Gastroesophageal sphincter (tissue), 3 donors: ENCODE results near the gene ASF1A.

Experiments
- CTCF ChIP-seq, 4 experiments: fragments of 200-600 bp in 2 of 4; fragments of 450-650 bp in 2 of 4; sonication (generic) in 1 of 4; IDR thresholded peaks; one replicate each; pipeline ENCODE4 v1.5.1; 2017 to 2019; ENCODE audit warnings: antibody characterized with exemption in 4 of 4, mild to moderate bottlenecking in 2 of 4, moderate library complexity in 2 of 4
- POLR2AphosphoS5 ChIP-seq: sonication (generic); formaldehyde crosslinking; IDR thresholded peaks from one replicate; pipeline ENCODE4 v1.6.1; 2017; ENCODE audit warnings: antibody characterized with exemption

GRCh38 chr6:118932421-118932820, 38.5 kb downstream of the ASF1A start:
- no peak for TF ChIP-seq CTCF (IDR thresholded peaks at IDR 0.05)
- TF ChIP-seq POLR2AphosphoS5 = no peak
